B cell (primary cell): ENCODE measurements around the gene B4GALNT4. TPM values are rescaled to one million over a fixed set of nuclear protein-coding genes. Genes with fewer than 3 reads are reported as not detected.
"Not testable (repeated sequence)": the region's sequence is repeated elsewhere in the genome, so short reads cannot be mapped to it uniquely, and the experiment has no call there.

Source experiments
- ATAC-seq: fragments of 200-7000 bp; cut with Tn5 transposase; one replicate; pipeline ENCODE4 v1.10.0; 2021; ENCODE audit warnings: low read depth, mild to moderate bottlenecking, moderate number of reproducible peaks, moderate library complexity
- CTCF ChIA-PET: fragments of 350-600 bp; sonication (Branson Sonifier 250); formaldehyde crosslinking; loops from one replicate; lab custom pipeline; 2021; ENCODE audit warnings: antibody characterized with exemption, inconsistent platforms; lab: Charles Lee
- POLR2A ChIA-PET: fragments of 350-600 bp; sonication (Branson Sonifier 250); formaldehyde crosslinking; loops from one replicate; lab custom pipeline; 2021; ENCODE audit warnings: antibody characterized with exemption; lab: Charles Lee
- DNase-seq: peaks from one replicate; pipeline ENCODE4 v3.0.0; 2013
- H2AFZ ChIP-seq: 2 replicates; pipeline ENCODE4 v1.6.1; 2012; ENCODE audit warnings: mild to moderate bottlenecking, low read depth, low read length; ENCODE audit not compliant: insufficient read depth, poor library complexity, severe bottlenecking
- H3K27ac ChIP-seq, 2 donors: 1 replicate in 1 of 2; 2 replicates in 1 of 2; pipeline ENCODE4 v1.5.1; 2012 to 2013; ENCODE audit warnings: low read length in 2 of 2, mild to moderate bottlenecking in 2 of 2, moderate library complexity in 1 of 2
- H3K27me3 ChIP-seq, 4 experiments: fragments of 200-600 bp in 1 of 4; sonication (generic) in 1 of 4; replicated peaks in 1 of 4; 1 replicate in 2 of 4; 2 replicates in 2 of 4; pipeline versions ENCODE4 v1.6.1 to v1.7.0; 2013 to 2016; ENCODE audit warnings: low read length in 3 of 4, mild to moderate bottlenecking in 2 of 4, mixed read lengths in 1 of 4, moderate library complexity in 1 of 4; ENCODE audit not compliant: insufficient read depth in 4 of 4, control insufficient read depth in 3 of 4; ENCODE audit errors: control extremely low read depth in 1 of 4
- H3K36me3 ChIP-seq, 2 experiments: replicated peaks in 1 of 2; 1 replicate in 1 of 2; 2 replicates in 1 of 2; pipeline versions ENCODE4 v1.6.1 to v1.7.1; 2013; ENCODE audit warnings: low read length in 1 of 2; ENCODE audit not compliant: insufficient read depth in 2 of 2, control insufficient read depth in 1 of 2; ENCODE audit errors: control extremely low read depth in 1 of 2, extremely low read depth in 1 of 2
- H3K4me1 ChIP-seq, 2 donors: fragments of 200-600 bp in 1 of 2; sonication (generic) in 1 of 2; 1 replicate in 1 of 2; 2 replicates in 1 of 2; pipeline versions ENCODE4 v1.5.1 to v1.6.1; 2013 to 2017; ENCODE audit warnings: low read length in 2 of 2; ENCODE audit not compliant: control insufficient read depth in 2 of 2, insufficient read depth in 2 of 2
- H3K4me2 ChIP-seq: replicated peaks from 2 replicates; pipeline ENCODE3; 2012; ENCODE audit warnings: mild to moderate bottlenecking, low read depth, low read length; ENCODE audit not compliant: poor library complexity, severe bottlenecking
- H3K4me3 ChIP-seq, 5 experiments: fragments of 200-600 bp in 1 of 5; sonication (generic) in 1 of 5; 1 replicate in 3 of 5; 2 replicates in 2 of 5; pipeline versions ENCODE4 v1.5.1 to v1.7.0; 2011 to 2016; ENCODE audit warnings: low read length in 4 of 5, mild to moderate bottlenecking in 4 of 5, low read depth in 2 of 5, control low read depth in 1 of 5, moderate library complexity in 1 of 5; ENCODE audit not compliant: insufficient read depth in 1 of 5; ENCODE audit errors: control extremely low read depth in 1 of 5, extremely low read depth in 1 of 5
- H3K79me2 ChIP-seq: fragments of 200-600 bp; sonication (generic); one replicate; pipeline ENCODE4 v1.6.0; 2016; ENCODE audit warnings: low read length; ENCODE audit not compliant: control insufficient read depth, insufficient read depth
- H3K9ac ChIP-seq: fragments of 200-600 bp; sonication (generic); 2 replicates; pipeline ENCODE4 v1.6.1; 2017; ENCODE audit warnings: mild to moderate bottlenecking, low read length, moderate library complexity
- H3K9me3 ChIP-seq, 3 donors: one replicate each; pipeline versions ENCODE4 v1.6.1 to v1.7.1; 2013; ENCODE audit warnings: low read length in 2 of 3; ENCODE audit not compliant: control insufficient read depth in 2 of 3, insufficient read depth in 1 of 3; ENCODE audit errors: control extremely low read depth in 1 of 3
- H4K20me1 ChIP-seq: 2 replicates; pipeline ENCODE4 v1.6.0; 2012; ENCODE audit warnings: mild to moderate bottlenecking, low read length; ENCODE audit not compliant: insufficient read depth, control insufficient read depth, poor library complexity, severe bottlenecking
- H3K27ac Mint-ChIP-seq: one replicate; pipeline ENCODE4 v1.8.0; 2021; ENCODE audit warnings: mixed read lengths
- H3K27me3 Mint-ChIP-seq: one replicate; pipeline ENCODE4 v1.8.0; 2021; ENCODE audit warnings: mixed read lengths
- H3K4me1 Mint-ChIP-seq: one replicate; pipeline ENCODE4 v1.8.0; 2021; ENCODE audit warnings: mixed read lengths
- H3K4me3 Mint-ChIP-seq: one replicate; pipeline ENCODE4 v1.8.0; 2021; ENCODE audit warnings: mixed read lengths
- H3K9me3 Mint-ChIP-seq: one replicate; pipeline ENCODE4 v1.8.0; 2022; ENCODE audit warnings: mixed read lengths; ENCODE audit not compliant: insufficient read depth
- EZH2 ChIP-seq: IDR thresholded peaks from 2 replicates; pipeline ENCODE4 v1.6.1; 2012; ENCODE audit warnings: borderline replicate concordance, low read depth, mild to moderate bottlenecking, moderate library complexity, low read length; ENCODE audit not compliant: insufficient read depth, poor library complexity, severe bottlenecking
- WGBS: methylation state at CpG from one replicate; pipeline ENCODE4 v1.1.5; 2013; ENCODE audit warnings: missing lambda C conversion rate; ENCODE audit not compliant: insufficient coverage; 5-methylcytosine and 5-hydroxymethylcytosine counted together
- intact Hi-C: fragments of 100-400 bp; cut with micrococcal nuclease; formaldehyde crosslinking; loops from one replicate; pipeline ENCODE4 v1.10.0; 2022
- polyA plus RNA-seq: library from polyadenylated mRNA; depleted of rRNA; stranded (reverse); fragments of >200 nt; gene quantifications from 2 replicates; pipeline ENCODE4 v1.2.3, GENCODE V29; 2012
- total RNA-seq, 2 donors: library from RNA; stranded (reverse); fragments of 120-200 nt in 1 of 2; gene quantifications; 1 replicate in 1 of 2; 2 replicates in 1 of 2; pipeline versions ENCODE4 v1.2.3 to v1.2.4, GENCODE V29; 2013 to 2022
- TF ChIP-seq, protein P1 (sequence below): fragments of 200-600 bp; IDR thresholded peaks from one replicate; pipeline ENCODE4 v1.8.0; 2022; ENCODE audit warnings: antibody characterized with exemption, mild to moderate bottlenecking

B4GALNT4 gene
- total and polyA plus RNA-seq, 2 donors (not counting 1 experiment from before 2014, with no cell fraction given): not detected

DNA sequence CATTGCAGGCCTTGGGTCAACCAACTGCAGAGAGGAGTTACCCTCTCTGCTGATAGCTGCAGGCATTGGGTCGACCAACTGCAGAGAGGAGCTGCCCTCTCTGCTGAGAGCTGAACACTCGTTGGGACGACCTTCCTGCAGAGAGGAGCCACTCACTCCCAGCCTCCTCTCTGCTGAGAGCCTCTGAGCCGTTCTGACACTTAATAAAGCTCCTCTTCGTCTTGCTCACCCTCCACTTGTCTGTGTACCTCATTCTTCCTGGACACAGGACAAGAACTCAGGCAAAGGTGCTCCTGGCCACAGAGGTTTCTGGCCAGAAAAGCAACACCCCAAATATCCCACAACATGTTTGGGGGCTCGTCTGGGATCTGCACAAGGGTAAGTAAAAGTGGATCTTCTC lies 17.2 kb downstream of the B4GALNT4 start:
- WGBS: 83% methylated on average over 5 of the region's 6 CpGs
- H3K4me2 ChIP-seq: no peak overlapping the region
- no peak overlapping the region for H3K4me3 ChIP-seq
- H3K27me3 ChIP-seq: peaks cover 0 to 3% (median 0%) of the 10 kb centered on the region in 4 experiments
- no peak overlapping the region for H2AFZ ChIP-seq
- Mint-ChIP-seq H3K27ac (no peak overlapping the region), H3K4me3 (no peak overlapping the region), H3K9me3 (peaks cover 2% of the 10 kb centered on the region), H3K4me1 (peaks cover 3% of the 10 kb centered on the region), H3K27me3 (peaks cover 7% of the 10 kb centered on the region)
- ChIA-PET CTCF (no interaction called here), POLR2A (no interaction called here)
- no peaks in the 10 kb centered on the region for H3K36me3 ChIP-seq
- TF ChIP-seq EZH2: no peak
- TF ChIP-seq, protein P1, sequence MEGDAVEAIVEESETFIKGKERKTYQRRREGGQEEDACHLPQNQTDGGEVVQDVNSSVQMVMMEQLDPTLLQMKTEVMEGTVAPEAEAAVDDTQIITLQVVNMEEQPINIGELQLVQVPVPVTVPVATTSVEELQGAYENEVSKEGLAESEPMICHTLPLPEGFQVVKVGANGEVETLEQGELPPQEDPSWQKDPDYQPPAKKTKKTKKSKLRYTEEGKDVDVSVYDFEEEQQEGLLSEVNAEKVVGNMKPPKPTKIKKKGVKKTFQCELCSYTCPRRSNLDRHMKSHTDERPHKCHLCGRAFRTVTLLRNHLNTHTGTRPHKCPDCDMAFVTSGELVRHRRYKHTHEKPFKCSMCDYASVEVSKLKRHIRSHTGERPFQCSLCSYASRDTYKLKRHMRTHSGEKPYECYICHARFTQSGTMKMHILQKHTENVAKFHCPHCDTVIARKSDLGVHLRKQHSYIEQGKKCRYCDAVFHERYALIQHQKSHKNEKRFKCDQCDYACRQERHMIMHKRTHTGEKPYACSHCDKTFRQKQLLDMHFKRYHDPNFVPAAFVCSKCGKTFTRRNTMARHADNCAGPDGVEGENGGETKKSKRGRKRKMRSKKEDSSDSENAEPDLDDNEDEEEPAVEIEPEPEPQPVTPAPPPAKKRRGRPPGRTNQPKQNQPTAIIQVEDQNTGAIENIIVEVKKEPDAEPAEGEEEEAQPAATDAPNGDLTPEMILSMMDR: no peak
- DNase-seq (no peak), ATAC-seq (no peak)
- no peak overlapping the region for H3K9ac ChIP-seq
- H3K79me2 ChIP-seq: no peaks in the 10 kb centered on the region
- no peak overlapping the region for H3K27ac ChIP-seq
- H3K4me1 ChIP-seq: no peaks in the 10 kb centered on the region
- H4K20me1 ChIP-seq: no peaks in the 10 kb centered on the region
- intact Hi-C loops: no loop called here
- peaks cover 0 to 30% (median 10%) of the 10 kb centered on the region in 3 donors for H3K9me3 ChIP-seq

DNA sequence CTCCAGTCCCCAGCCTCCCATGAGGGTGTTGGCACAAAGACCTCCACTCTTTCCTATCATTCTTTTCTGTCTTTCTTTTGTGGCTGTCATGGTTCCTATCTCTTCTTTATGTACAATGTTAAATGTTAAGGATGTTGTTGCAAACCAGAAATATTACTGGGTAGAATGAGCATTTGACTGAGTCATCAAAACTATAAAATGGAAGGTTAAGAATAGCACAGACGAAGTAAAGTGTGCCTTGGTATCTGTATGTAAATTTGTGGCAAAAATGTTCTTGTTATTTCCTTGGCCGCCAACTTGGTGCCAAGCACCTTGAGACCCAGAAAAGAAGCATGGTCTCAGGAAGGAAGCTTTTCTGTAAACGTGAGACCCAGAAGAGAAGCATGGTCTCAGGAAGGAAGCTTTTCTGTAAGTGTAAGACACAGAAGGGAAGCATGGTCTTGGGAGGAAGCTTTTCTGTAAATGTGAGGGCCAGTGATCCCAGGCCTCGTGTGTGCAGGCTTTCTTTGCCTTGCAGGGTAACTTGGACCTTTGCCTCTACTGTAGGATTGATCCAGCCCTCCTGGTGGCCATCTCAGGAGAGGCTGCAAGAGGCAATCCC lies 18.0 kb downstream of the B4GALNT4 start:
- POLR2A ChIA-PET: no interaction called here
- Histone ChIP-seq H3K9ac (no peak overlapping the region), H3K27me3 (peaks cover 0 to 4% (median 0%) of the 10 kb centered on the region in 4 experiments), H3K36me3 (no peaks in the 10 kb centered on the region), H2AFZ (no peak overlapping the region), H3K27ac (no peak overlapping the region), H3K4me3 (no peak overlapping the region), H3K9me3 (peaks cover 0 to 30% (median 10%) of the 10 kb centered on the region in 3 donors), H3K4me1 (no peaks in the 10 kb centered on the region), H3K4me2 (no peak overlapping the region), H3K79me2 (no peaks in the 10 kb centered on the region), H4K20me1 (no peaks in the 10 kb centered on the region)
- H3K9me3 Mint-ChIP-seq: peaks cover 2% of the 10 kb centered on the region
- no peak overlapping the region for H3K27ac Mint-ChIP-seq
- intact Hi-C loops: no loop called here
- no peak for ATAC-seq
- H3K4me3 Mint-ChIP-seq: no peak overlapping the region
- TF ChIP-seq, protein P1: no peak
- TF ChIP-seq EZH2: no peak
- peaks cover 3% of the 10 kb centered on the region for H3K27me3 Mint-ChIP-seq
- CTCF ChIA-PET: interaction anchor here (1.0 kb wide), 1 partner anchor 32 kb away, joined by 4 read pairs; no protein-coding TSS in a partner anchor
- DNase-seq: no peak
- WGBS: 12% methylated on average over 4 of the region's 4 CpGs
- peaks cover 3% of the 10 kb centered on the region for H3K4me1 Mint-ChIP-seq

DNA sequence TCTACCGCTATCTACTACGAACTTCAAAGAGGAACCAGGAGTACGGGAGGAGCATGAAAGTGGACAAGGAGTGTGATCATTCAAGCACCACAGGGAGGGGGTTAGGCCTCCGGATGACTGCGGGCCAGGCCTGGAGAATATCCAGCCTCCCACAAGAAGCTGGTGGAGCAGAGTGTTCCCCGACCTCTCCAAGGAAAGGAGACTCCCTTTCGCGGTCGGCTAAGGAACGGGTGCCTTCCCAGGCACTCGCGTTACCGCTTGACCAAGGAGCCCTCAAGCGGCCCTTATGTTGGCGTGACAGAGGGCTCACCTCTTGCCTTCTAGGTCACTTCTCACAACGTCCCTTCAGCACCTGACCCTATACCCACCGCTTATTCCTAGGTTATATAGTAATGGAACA lies 20.1 kb downstream of the B4GALNT4 start:
- peaks cover 0 to 30% (median 10%) of the 10 kb centered on the region in 3 donors for H3K9me3 ChIP-seq
- H3K4me3 ChIP-seq, H2AFZ ChIP-seq, H3K36me3 ChIP-seq, H3K4me3 Mint-ChIP-seq, H3K4me2 ChIP-seq, H3K27ac ChIP-seq, H3K27ac Mint-ChIP-seq, CTCF ChIA-PET, intact Hi-C loops, H3K9me3 Mint-ChIP-seq, H3K27me3 Mint-ChIP-seq, H3K79me2 ChIP-seq, H3K4me1 Mint-ChIP-seq, DNase-seq, ATAC-seq, H3K27me3 ChIP-seq, H3K4me1 ChIP-seq, H3K9ac ChIP-seq, H4K20me1 ChIP-seq: not testable (repeated sequence)
- WGBS: no CpG with 5 or more reads among the region's 17 CpGs
- POLR2A ChIA-PET: interaction anchor here (0.5 kb wide), 1 partner anchor 26 kb away, joined by 7 read pairs; the partner anchor contains the start of gene SIGIRR
